ENCODE measurements around the gene TSEN15.

- TF ChIP-seq CTCF (IDR thresholded peaks at IDR 0.05 in 2 of 3, conservative IDR thresholded peaks at IDR 0.05 in 1 of 3; ENCODE audit: borderline replicate concordance in 1 of 3, insufficient read depth in 1 of 3, low read depth in 2 of 3, low read length in 2 of 3) (no peak), POLR2A (IDR thresholded peaks at IDR 0.05; ENCODE audit: borderline replicate concordance, extremely low read depth, insufficient read depth, insufficient read length) (no peak), POLR2AphosphoS5 (IDR thresholded peaks at IDR 0.05; ENCODE audit: low read depth, low read length) (no peak), CEBPB (IDR thresholded peaks at IDR 0.05; ENCODE audit: low read depth) (no peak), EZH2phosphoT487 (IDR thresholded peaks at IDR 0.05; ENCODE audit: borderline replicate concordance) (no peak), REST (IDR thresholded peaks at IDR 0.05; ENCODE audit: low read depth) (no peak), MAX (IDR thresholded peaks at IDR 0.05) (no peak), EZH2 (IDR thresholded peaks at IDR 0.05) (no peak), EGR1 (IDR thresholded peaks at IDR 0.05; ENCODE audit: low read depth) (no peak), FOSL1 (IDR thresholded peaks at IDR 0.05; ENCODE audit: low read depth) (no peak), JUND (IDR thresholded peaks at IDR 0.05) (no peak), SIN3A (IDR thresholded peaks at IDR 0.05; ENCODE audit: low read depth) (no peak), SP1 (IDR thresholded peaks at IDR 0.05; ENCODE audit: low read depth) (no peak), ZNF274 (IDR thresholded peaks at IDR 0.05; ENCODE audit: low read depth, low read length) (no peak)
Measured at GRCh38 chr1:184019069-184019468, 32.5 kb upstream of the TSEN15 start.
